H1 (cell line): ENCODE measurements around the gene CLDN9. TPM values are rescaled to one million over a fixed set of nuclear protein-coding genes. Genes with fewer than 3 reads are reported as not detected.

Source experiments
- CTCF ChIA-PET: fragments of 300-600 bp; sonication (Branson Sonifier 250); formaldehyde crosslinking; loops from one replicate; lab custom pipeline; 2021; ENCODE audit not compliant: partially characterized antibody; lab: Charles Lee
- POLR2A ChIA-PET: fragments of 300-600 bp; sonication (Branson Sonifier 250); formaldehyde crosslinking; loops from one replicate; lab custom pipeline; 2021; ENCODE audit warnings: inconsistent platforms; ENCODE audit not compliant: partially characterized antibody; lab: Charles Lee
- DNase-seq, 2 experiments: peaks; one replicate each; pipeline versions ENCODE4 v3.0.0 to v3.0.0-alpha.2; 2010 to 2022; ENCODE audit warnings: low spot score in 2 of 2, low read depth in 1 of 2, mixed read lengths in 1 of 2
- FAIRE-seq: peaks from 2 replicates; lab custom pipeline; 2011; peaks lifted over from hg19 to GRCh38; lab: Jason Lieb, UNC
- H2AFZ ChIP-seq: 2 replicates; pipeline ENCODE4 v1.8.1; 2012; ENCODE audit warnings: low read length, inconsistent platforms
- H2AK5ac ChIP-seq: 2 replicates; pipeline ENCODE4 v1.6.1; 2013; ENCODE audit warnings: low read depth, low read length
- H2BK120ac ChIP-seq: replicated peaks from 2 replicates; pipeline ENCODE3; 2013; ENCODE audit warnings: low read depth, low read length, inconsistent platforms
- H2BK12ac ChIP-seq: 2 replicates; pipeline ENCODE4 v1.6.1; 2013; ENCODE audit warnings: low read depth, low read length
- H2BK15ac ChIP-seq: 2 replicates; pipeline ENCODE4 v1.6.1; 2013; ENCODE audit warnings: low read length
- H2BK20ac ChIP-seq: 2 replicates; pipeline ENCODE4 v1.6.1; 2013; ENCODE audit warnings: low read length
- H2BK5ac ChIP-seq: 2 replicates; pipeline ENCODE4 v1.6.1; 2013; ENCODE audit warnings: low read depth, low read length
- H3K14ac ChIP-seq: 2 replicates; pipeline ENCODE4 v1.6.1; 2013; ENCODE audit warnings: inconsistent platforms; ENCODE audit not compliant: insufficient read length
- H3K18ac ChIP-seq: 2 replicates; pipeline ENCODE4 v1.6.1; 2013; ENCODE audit warnings: low read length; ENCODE audit errors: extremely low read depth
- H3K23ac ChIP-seq: 2 replicates; pipeline ENCODE4 v1.6.1; 2013; ENCODE audit warnings: inconsistent platforms; ENCODE audit not compliant: insufficient read length
- H3K23me2 ChIP-seq: 2 replicates; pipeline ENCODE4 v1.6.1; 2013; ENCODE audit warnings: low read depth, low read length
- H3K27ac ChIP-seq: 2 replicates; pipeline ENCODE4 v1.6.1; 2011; ENCODE audit warnings: low read depth, low read length, inconsistent platforms
- H3K27me3 ChIP-seq, 4 experiments: replicated peaks in 1 of 4; 1 replicate in 1 of 4; 2 replicates in 3 of 4; pipeline versions ENCODE4 v1.6.1 to v1.8.1; 2011 to 2013; ENCODE audit warnings: low read length in 3 of 4, mild to moderate bottlenecking in 3 of 4, inconsistent platforms in 2 of 4, mixed read lengths in 2 of 4, moderate library complexity in 1 of 4; ENCODE audit not compliant: control insufficient read depth in 3 of 4, insufficient read depth in 3 of 4; ENCODE audit errors: extremely low read depth in 1 of 4
- H3K36me3 ChIP-seq, 4 experiments: 2 replicates each; pipeline versions ENCODE4 v1.6.1 to v1.8.1; 2011 to 2013; ENCODE audit warnings: mild to moderate bottlenecking in 4 of 4, low read length in 3 of 4, moderate library complexity in 2 of 4, control low read depth in 1 of 4, inconsistent platforms in 1 of 4; ENCODE audit not compliant: insufficient read depth in 4 of 4, control insufficient read depth in 2 of 4
- H3K4ac ChIP-seq: replicated peaks from 2 replicates; pipeline ENCODE3; 2013; ENCODE audit warnings: low read length, low read depth, mixed read lengths, inconsistent platforms; ENCODE audit not compliant: insufficient read length
- H3K4me1 ChIP-seq, 4 experiments: replicated peaks in 1 of 4; 1 replicate in 1 of 4; 2 replicates in 3 of 4; pipeline versions ENCODE4 v1.6.1 to v1.8.1; 2011 to 2013; ENCODE audit warnings: low read length in 3 of 4, inconsistent platforms in 2 of 4, mixed read lengths in 1 of 4; ENCODE audit not compliant: insufficient read depth in 4 of 4, control insufficient read depth in 3 of 4
- H3K4me2 ChIP-seq, 2 experiments: 2 replicates each; pipeline versions ENCODE4 v1.6.1 to v1.8.1; 2011 to 2013; ENCODE audit warnings: low read depth in 2 of 2, low read length in 2 of 2, control low read depth in 1 of 2, inconsistent platforms in 1 of 2, mild to moderate bottlenecking in 1 of 2; ENCODE audit not compliant: insufficient read depth in 1 of 2
- H3K4me3 ChIP-seq, 4 experiments: fragments of 200-600, 300-600 bp in 1 of 4; sonication (generic), shearing (Covaris generic), sonication (Bioruptor Twin) in 1 of 4; 2 replicates each; pipeline versions ENCODE4 v1.5.1 to v1.8.1; 2011 to 2016; ENCODE audit warnings: low read length in 4 of 4, low read depth in 3 of 4, control low read depth in 2 of 4, inconsistent platforms in 2 of 4, mild to moderate bottlenecking in 2 of 4, mixed read lengths in 1 of 4, moderate library complexity in 1 of 4; ENCODE audit not compliant: insufficient read depth in 2 of 4; ENCODE audit errors: extremely low read depth in 1 of 4
- H3K56ac ChIP-seq: replicated peaks from 2 replicates; pipeline ENCODE3; 2013; ENCODE audit warnings: low read depth, mild to moderate bottlenecking, mixed read lengths, low read length, inconsistent platforms; ENCODE audit not compliant: insufficient read length
- H3K79me1 ChIP-seq: 2 replicates; pipeline ENCODE4 v1.6.1; 2013; ENCODE audit warnings: low read depth, low read length, control low read depth
- H3K79me2 ChIP-seq, 2 experiments: 2 replicates each; pipeline versions ENCODE4 v1.6.1 to v1.8.1; 2012 to 2013; ENCODE audit warnings: low read length in 2 of 2, mild to moderate bottlenecking in 2 of 2, inconsistent platforms in 1 of 2; ENCODE audit not compliant: insufficient read depth in 2 of 2, control insufficient read depth in 1 of 2
- H3K9ac ChIP-seq, 4 experiments: replicated peaks in 1 of 4; 1 replicate in 1 of 4; 2 replicates in 3 of 4; pipeline versions ENCODE4 v1.6.1 to v1.8.1; 2011 to 2013; ENCODE audit warnings: low read depth in 3 of 4, low read length in 3 of 4, control low read depth in 2 of 4, mild to moderate bottlenecking in 2 of 4, moderate library complexity in 2 of 4, inconsistent platforms in 1 of 4; ENCODE audit errors: extremely low read depth in 1 of 4
- H3K9me3 ChIP-seq, 2 experiments: 2 replicates each; pipeline versions ENCODE4 v1.6.1 to v1.8.1; 2012 to 2013; ENCODE audit warnings: mild to moderate bottlenecking in 2 of 2, moderate library complexity in 2 of 2, control low read depth in 1 of 2, inconsistent platforms in 1 of 2, low read depth in 1 of 2, low read length in 1 of 2, mixed read lengths in 1 of 2; ENCODE audit not compliant: insufficient read depth in 2 of 2
- H4K20me1 ChIP-seq, 2 experiments: replicated peaks in 1 of 2; 2 replicates each; pipeline versions ENCODE3 to v1.8.1; 2011 to 2013; ENCODE audit warnings: inconsistent platforms in 2 of 2, low read length in 2 of 2, mild to moderate bottlenecking in 1 of 2; ENCODE audit not compliant: insufficient read depth in 2 of 2, control insufficient read depth in 1 of 2
- H4K5ac ChIP-seq: 2 replicates; pipeline ENCODE4 v1.6.1; 2013; ENCODE audit warnings: low read length, low read depth, mixed read lengths, inconsistent platforms; ENCODE audit not compliant: insufficient read length
- H4K8ac ChIP-seq: 2 replicates; pipeline ENCODE4 v1.8.0; 2013; ENCODE audit warnings: mild to moderate bottlenecking, moderate library complexity, low read length, inconsistent platforms; ENCODE audit not compliant: insufficient read depth; ENCODE audit errors: extremely low read depth
- H4K91ac ChIP-seq: replicated peaks from 2 replicates; pipeline ENCODE3; 2013; ENCODE audit warnings: low read length, mixed read lengths, inconsistent platforms; ENCODE audit not compliant: insufficient read length
- GABPA ChIP-seq: IDR thresholded peaks from 2 replicates; pipeline ENCODE4 v1.6.1; 2011; ENCODE audit warnings: mild to moderate bottlenecking, low read length, moderate library complexity, borderline replicate concordance; ENCODE audit not compliant: insufficient read depth
- KDM4A ChIP-seq: IDR thresholded peaks from one replicate; pipeline ENCODE4 v1.7.1; 2012; ENCODE audit warnings: low read depth, mild to moderate bottlenecking, moderate library complexity, low read length, inconsistent platforms; ENCODE audit not compliant: severe bottlenecking
- POLR2A ChIP-seq, 2 experiments: IDR thresholded peaks; 1 replicate in 1 of 2; 2 replicates in 1 of 2; pipeline ENCODE4 v1.6.1; 2011; ENCODE audit warnings: low read depth in 2 of 2, low read length in 2 of 2, mild to moderate bottlenecking in 2 of 2; ENCODE audit errors: control extremely low read depth in 1 of 2
- POLR2AphosphoS5 ChIP-seq: IDR thresholded peaks from 2 replicates; pipeline ENCODE4 v1.6.1; 2011; ENCODE audit warnings: low read depth, low read length
- RNF2 ChIP-seq: fragments of 200-900, 300-1000 bp; sonication (generic); IDR thresholded peaks from 2 replicates; pipeline ENCODE4 v1.7.1; 2016; ENCODE audit warnings: borderline replicate concordance, low read depth, mild to moderate bottlenecking, antibody characterized with exemption, low read length; ENCODE audit not compliant: poor library complexity, severe bottlenecking; ENCODE audit errors: missing control alignments
- WGBS, 2 experiments: shearing (Covaris generic) in 1 of 2; methylation state at CpG; one replicate each; pipeline versions ENCODE4 v1.1.6 to v1.1.7; 2013 to 2015; ENCODE audit warnings: low lambda C conversion rate in 2 of 2, mixed read lengths in 2 of 2, inconsistent platforms in 1 of 2, low coverage in 1 of 2, missing lambda C conversion rate in 1 of 2; ENCODE audit not compliant: insufficient replicate concordance in 2 of 2, insufficient coverage in 1 of 2, insufficient read length in 1 of 2; ENCODE audit errors: extremely low coverage in 1 of 2, missing lambda C conversion rate in 1 of 2; 5-methylcytosine and 5-hydroxymethylcytosine counted together
- polyA plus RNA-seq, 7 experiments: library from polyadenylated mRNA; depleted of rRNA in 3 of 7; stranded (reverse) in 5 of 7; unstranded in 2 of 7; fragments of >200 nt in 5 of 7; fragments of 200-250 nt in 2 of 7; gene quantifications; 1 replicate in 5 of 7; 2 replicates in 1 of 7; 4 replicates in 1 of 7; pipeline versions ENCODE4 v1.2.1 to v1.2.3, GENCODE V29; 2011 to 2013; ENCODE audit warnings: missing spikeins in 2 of 7, mixed read lengths in 2 of 7
- total RNA-seq: library from RNA; stranded (reverse); fragmentation: NEBNext Ultra II Directional; extraction: Animal tissue kit (Norgen Biotek cat#: 25700); gene quantifications from 2 replicates; pipeline ENCODE4 v1.2.1, GENCODE V29; 2021
- TF ChIP-seq, protein P1 (sequence below): IDR thresholded peaks from 2 replicates; pipeline ENCODE4 v1.6.1; 2012; ENCODE audit warnings: inconsistent platforms
- TF ChIP-seq, protein P2 (sequence below), 3 experiments: IDR thresholded peaks; 1 replicate in 2 of 3; 2 replicates in 1 of 3; pipeline versions ENCODE4 v1.5.1 to v1.6.1; 2011; ENCODE audit warnings: low read length in 3 of 3, mild to moderate bottlenecking in 3 of 3, inconsistent platforms in 2 of 3, low read depth in 1 of 3, moderate library complexity in 1 of 3; ENCODE audit not compliant: insufficient read depth in 1 of 3; ENCODE audit errors: control extremely low read depth in 1 of 3

Gene CLDN9
- total and polyA plus RNA-seq, 2 of the 8 experiments (the other 6 are each of a cell fraction or from before 2014, with no cell fraction given) = 0.60 to 0.89 TPM

DNA sequence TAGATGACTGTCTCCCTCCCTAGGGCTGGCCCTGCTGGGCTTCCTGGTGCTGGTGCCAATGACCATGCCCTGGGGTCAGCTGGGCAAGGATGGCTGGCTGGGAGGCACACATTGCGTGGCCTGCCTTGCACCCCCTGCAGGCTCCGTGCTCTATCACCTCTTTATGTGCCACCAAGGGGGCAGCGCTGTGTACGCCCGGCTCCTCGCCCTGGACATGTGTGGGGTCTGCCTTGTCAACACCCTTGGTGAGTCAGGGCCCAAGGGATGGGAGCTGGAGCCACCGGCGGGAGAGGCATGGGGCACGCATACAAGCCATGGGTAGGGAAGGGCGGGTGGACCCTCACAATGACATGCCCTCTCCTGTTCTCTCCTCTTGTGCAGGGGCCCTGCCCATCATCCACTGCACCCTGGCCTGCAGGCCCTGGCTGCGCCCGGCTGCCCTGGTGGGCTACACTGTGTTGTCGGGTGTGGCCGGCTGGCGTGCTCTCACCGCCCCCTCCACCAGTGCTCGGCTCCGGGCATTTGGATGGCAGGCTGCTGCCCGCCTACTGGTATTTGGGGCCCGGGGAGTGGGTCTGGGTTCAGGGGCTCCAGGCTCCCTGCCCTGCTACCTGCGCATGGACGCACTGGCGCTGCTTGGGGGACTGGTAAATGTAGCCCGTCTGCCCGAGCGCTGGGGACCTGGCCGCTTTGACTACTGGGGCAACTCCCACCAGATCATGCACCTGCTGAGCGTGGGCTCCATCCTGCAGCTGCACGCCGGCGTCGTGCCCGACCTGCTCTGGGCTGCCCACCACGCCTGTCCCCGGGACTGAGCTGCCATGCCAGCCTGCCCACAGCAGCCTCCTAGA is 41.4 kb upstream of the CLDN9 start:
- no peak overlapping the region for H2AFZ ChIP-seq
- no peak overlapping the region for H3K4ac ChIP-seq
- no peak overlapping the region; the same call in 1 of the 2 replicates for H3K18ac ChIP-seq
- H3K23ac ChIP-seq = no peak overlapping the region
- no peak overlapping the region for H4K8ac ChIP-seq
- POLR2A ChIA-PET = interaction anchor here (1.1 to 25.4 kb wide), 9 partner anchors 7 to 67 kb away, joined by 4 to 455 read pairs (median 6); partner anchors contain the start of genes CLDN6, HCFC1R1, KREMEN2 and PKMYT1
- H3K14ac ChIP-seq = no peak overlapping the region
- H2AK5ac ChIP-seq = no peak overlapping the region
- H3K9ac ChIP-seq = no peak overlapping the region
- H4K91ac ChIP-seq = no peak overlapping the region
- no peak overlapping the region for H4K5ac ChIP-seq
- H3K4me3 ChIP-seq = no peak overlapping the region; a peak in 1 of 8 replicates
- TF ChIP-seq POLR2A (IDR thresholded peaks at IDR 0.05; ENCODE audit: control extremely low read depth in 1 of 2, low read depth in 2 of 2, low read length in 2 of 2) (peak in 1 of 2 experiments; percentile 35; a peak in 1 of 3 replicates), POLR2AphosphoS5 (peak; percentile 61; the same call in 1 of the 2 replicates), KDM4A (no peak), GABPA (no peak), RNF2 (no peak)
- TF ChIP-seq, protein P1, sequence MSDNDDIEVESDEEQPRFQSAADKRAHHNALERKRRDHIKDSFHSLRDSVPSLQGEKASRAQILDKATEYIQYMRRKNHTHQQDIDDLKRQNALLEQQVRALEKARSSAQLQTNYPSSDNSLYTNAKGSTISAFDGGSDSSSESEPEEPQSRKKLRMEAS = no peak
- TF ChIP-seq, protein P2, sequence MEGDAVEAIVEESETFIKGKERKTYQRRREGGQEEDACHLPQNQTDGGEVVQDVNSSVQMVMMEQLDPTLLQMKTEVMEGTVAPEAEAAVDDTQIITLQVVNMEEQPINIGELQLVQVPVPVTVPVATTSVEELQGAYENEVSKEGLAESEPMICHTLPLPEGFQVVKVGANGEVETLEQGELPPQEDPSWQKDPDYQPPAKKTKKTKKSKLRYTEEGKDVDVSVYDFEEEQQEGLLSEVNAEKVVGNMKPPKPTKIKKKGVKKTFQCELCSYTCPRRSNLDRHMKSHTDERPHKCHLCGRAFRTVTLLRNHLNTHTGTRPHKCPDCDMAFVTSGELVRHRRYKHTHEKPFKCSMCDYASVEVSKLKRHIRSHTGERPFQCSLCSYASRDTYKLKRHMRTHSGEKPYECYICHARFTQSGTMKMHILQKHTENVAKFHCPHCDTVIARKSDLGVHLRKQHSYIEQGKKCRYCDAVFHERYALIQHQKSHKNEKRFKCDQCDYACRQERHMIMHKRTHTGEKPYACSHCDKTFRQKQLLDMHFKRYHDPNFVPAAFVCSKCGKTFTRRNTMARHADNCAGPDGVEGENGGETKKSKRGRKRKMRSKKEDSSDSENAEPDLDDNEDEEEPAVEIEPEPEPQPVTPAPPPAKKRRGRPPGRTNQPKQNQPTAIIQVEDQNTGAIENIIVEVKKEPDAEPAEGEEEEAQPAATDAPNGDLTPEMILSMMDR (IDR thresholded peaks at IDR 0.05; ENCODE audit: control extremely low read depth in 1 of 3, insufficient read depth in 1 of 3, low read depth in 1 of 3, low read length in 3 of 3) = peak in 1 of 3 experiments; percentile 4; a peak in 1 of 4 replicates
- TF ChIP-seq, all 59 proteins: peak for 3
- CTCF ChIA-PET = interaction anchor here (1.1 to 2.8 kb wide), 10 partner anchors 10 to 116 kb away, joined by 3 to 19 read pairs (median 7); partner anchors contain the start of genes CLDN6, PKMYT1 and TNFRSF12A
- FAIRE-seq (no peak), DNase-seq (no peak)
- peaks cover 9% of the 10 kb centered on the region for H3K23me2 ChIP-seq
- H2BK5ac ChIP-seq = 0 out of 2 replicates have a peak overlapping the region, but pooled peaks have one; percentile 44
- no peak overlapping the region for H2BK20ac ChIP-seq
- no peak overlapping the region for H2BK15ac ChIP-seq
- H2BK120ac ChIP-seq = no peak overlapping the region
- 91% methylated on average over 30 of the region's 35 CpGs; no CpG with 5 or more reads in 1 of the 2 experiments for WGBS, 2 experiments
- H3K4me2 ChIP-seq = peak overlapping the region in 1 of 2 experiments; percentile 81; a peak in 2 of 4 replicates
- H2BK12ac ChIP-seq = 0 out of 2 replicates have a peak overlapping the region, but pooled peaks have one; percentile 17
- H3K4me1 ChIP-seq = peaks cover 0 to 27% (median 13%) of the 10 kb centered on the region in 4 experiments; a peak in 6 of 7 replicates
- no peaks in the 10 kb centered on the region for H3K9me3 ChIP-seq
- H3K56ac ChIP-seq = no peak overlapping the region
- peaks cover 13% of the 10 kb centered on the region for H3K79me1 ChIP-seq
- peaks cover 23 to 28% of the 10 kb centered on the region in 2 experiments for H4K20me1 ChIP-seq
- no peak overlapping the region for H3K27ac ChIP-seq
- H3K27me3 ChIP-seq = peaks cover 15 to 24% (median 20%) of the 10 kb centered on the region in 4 experiments; a peak in 6 of 7 replicates
- H3K36me3 ChIP-seq = peaks cover 17 to 41% (median 27%) of the 10 kb centered on the region in 4 experiments
- H3K79me2 ChIP-seq = peaks cover 0 to 2% of the 10 kb centered on the region in 2 experiments; a peak in 1 of 4 replicates
